MCF 10A (cell line): ENCODE results near the gene KANK4. TPM values are rescaled to one million over a fixed set of nuclear protein-coding genes. Genes with fewer than 3 reads are reported as not detected.

Source experiments
- BruUV-seq: library from RNA; stranded (reverse); fragments of 400-500 nt; replicated peaks from 2 replicates; lab custom pipeline; 2021; lab: Mats Ljungman, UMichigan
- CTCF ChIA-PET: fragments of 300-600 bp; sonication (Branson Sonifier 250); formaldehyde crosslinking; extraction: SDS; loops from one replicate; lab custom pipeline; 2021; ENCODE audit warnings: antibody characterized with exemption, inconsistent platforms; lab: Yijun Ruan, JAX
- POLR2A ChIA-PET: fragments of 300-600, 350-650 bp; sonication (Branson Sonifier 250); formaldehyde crosslinking; extraction: SDS; loops from one replicate; lab custom pipeline; 2020; ENCODE audit warnings: antibody characterized with exemption, inconsistent platforms; lab: Yijun Ruan, JAX
- DNase-seq: peaks from one replicate; pipeline ENCODE4 v3.0.0-alpha.2; 2018; ENCODE audit not compliant: unreplicated experiment
- H3K27ac Mint-ChIP-seq: one replicate; pipeline ENCODE4 v1.8.0; 2022; ENCODE audit warnings: mild to moderate bottlenecking, low read depth, mixed read lengths; ENCODE audit not compliant: unreplicated experiment
- H3K27me3 Mint-ChIP-seq: one replicate; pipeline ENCODE4 v1.8.0; 2022; ENCODE audit warnings: mixed read lengths; ENCODE audit not compliant: insufficient read depth, unreplicated experiment
- H3K36me3 Mint-ChIP-seq: one replicate; pipeline ENCODE4 v1.8.0; 2022; ENCODE audit warnings: mild to moderate bottlenecking, moderate library complexity, mixed read lengths; ENCODE audit not compliant: insufficient read depth, unreplicated experiment
- H3K4me1 Mint-ChIP-seq: one replicate; pipeline ENCODE4 v1.8.0; 2022; ENCODE audit warnings: mixed read lengths; ENCODE audit not compliant: insufficient read depth, unreplicated experiment
- H3K4me3 Mint-ChIP-seq: one replicate; pipeline ENCODE4 v1.8.0; 2022; ENCODE audit warnings: mild to moderate bottlenecking, moderate library complexity, mixed read lengths; ENCODE audit not compliant: unreplicated experiment
- H3K9me3 Mint-ChIP-seq: one replicate; pipeline ENCODE4 v1.8.0; 2022; ENCODE audit warnings: mixed read lengths; ENCODE audit not compliant: unreplicated experiment
- intact Hi-C: fragments of 100-400 bp; cut with micrococcal nuclease; formaldehyde crosslinking; loops from 2 replicates; pipeline ENCODE4 v1.14.1; 2022
- total RNA-seq: library from RNA; stranded (reverse); gene quantifications from 2 replicates; pipeline ENCODE4 v1.2.3, GENCODE V29; 2022
- TF ChIP-seq, protein P1 (sequence below): fragments of 200-600 bp; IDR thresholded peaks from one replicate; pipeline ENCODE4 v1.8.0; 2022; ENCODE audit warnings: antibody characterized with exemption, mild to moderate bottlenecking; ENCODE audit not compliant: unreplicated experiment

KANK4 gene
- total RNA-seq, 1 experiment from 2014 or later = 0.51 TPM

DNA sequence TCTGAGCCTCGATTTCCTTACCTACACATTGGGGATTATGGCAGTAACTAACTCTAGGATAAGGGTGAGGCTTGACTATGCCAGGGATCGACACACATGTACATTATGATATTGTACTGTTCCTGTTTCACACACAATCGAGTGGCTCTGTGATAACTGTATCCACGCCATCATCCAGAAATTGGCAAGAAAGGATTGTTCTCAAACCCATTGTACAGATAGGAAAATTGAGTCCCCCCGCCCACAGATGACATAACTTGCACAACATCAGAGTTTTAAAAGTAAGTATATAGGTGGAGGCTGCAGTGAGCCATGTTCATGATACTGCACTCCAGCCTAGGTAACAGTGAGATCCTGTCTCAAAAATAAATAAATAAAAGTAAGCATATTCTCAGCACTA, 3.8 kb downstream of the KANK4 start:
- no peak overlapping the region for H3K4me3 Mint-ChIP-seq
- H3K27ac Mint-ChIP-seq = no peak overlapping the region
- POLR2A ChIA-PET = no interaction called here
- no TSS peak for BruUV-seq
- CTCF ChIA-PET = interaction anchor here (0.6 kb wide), 1 partner anchor 170 kb away, joined by 3 read pairs; no protein-coding TSS in a partner anchor
- no peak for DNase-seq
- H3K9me3 Mint-ChIP-seq = no peaks in the 10 kb centered on the region
- H3K36me3 Mint-ChIP-seq = no peaks in the 10 kb centered on the region
- TF ChIP-seq, protein P1, sequence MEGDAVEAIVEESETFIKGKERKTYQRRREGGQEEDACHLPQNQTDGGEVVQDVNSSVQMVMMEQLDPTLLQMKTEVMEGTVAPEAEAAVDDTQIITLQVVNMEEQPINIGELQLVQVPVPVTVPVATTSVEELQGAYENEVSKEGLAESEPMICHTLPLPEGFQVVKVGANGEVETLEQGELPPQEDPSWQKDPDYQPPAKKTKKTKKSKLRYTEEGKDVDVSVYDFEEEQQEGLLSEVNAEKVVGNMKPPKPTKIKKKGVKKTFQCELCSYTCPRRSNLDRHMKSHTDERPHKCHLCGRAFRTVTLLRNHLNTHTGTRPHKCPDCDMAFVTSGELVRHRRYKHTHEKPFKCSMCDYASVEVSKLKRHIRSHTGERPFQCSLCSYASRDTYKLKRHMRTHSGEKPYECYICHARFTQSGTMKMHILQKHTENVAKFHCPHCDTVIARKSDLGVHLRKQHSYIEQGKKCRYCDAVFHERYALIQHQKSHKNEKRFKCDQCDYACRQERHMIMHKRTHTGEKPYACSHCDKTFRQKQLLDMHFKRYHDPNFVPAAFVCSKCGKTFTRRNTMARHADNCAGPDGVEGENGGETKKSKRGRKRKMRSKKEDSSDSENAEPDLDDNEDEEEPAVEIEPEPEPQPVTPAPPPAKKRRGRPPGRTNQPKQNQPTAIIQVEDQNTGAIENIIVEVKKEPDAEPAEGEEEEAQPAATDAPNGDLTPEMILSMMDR = no peak
- intact Hi-C loops = no loop called here
- H3K4me1 Mint-ChIP-seq = no peaks in the 10 kb centered on the region
- no peaks in the 10 kb centered on the region for H3K27me3 Mint-ChIP-seq

DNA sequence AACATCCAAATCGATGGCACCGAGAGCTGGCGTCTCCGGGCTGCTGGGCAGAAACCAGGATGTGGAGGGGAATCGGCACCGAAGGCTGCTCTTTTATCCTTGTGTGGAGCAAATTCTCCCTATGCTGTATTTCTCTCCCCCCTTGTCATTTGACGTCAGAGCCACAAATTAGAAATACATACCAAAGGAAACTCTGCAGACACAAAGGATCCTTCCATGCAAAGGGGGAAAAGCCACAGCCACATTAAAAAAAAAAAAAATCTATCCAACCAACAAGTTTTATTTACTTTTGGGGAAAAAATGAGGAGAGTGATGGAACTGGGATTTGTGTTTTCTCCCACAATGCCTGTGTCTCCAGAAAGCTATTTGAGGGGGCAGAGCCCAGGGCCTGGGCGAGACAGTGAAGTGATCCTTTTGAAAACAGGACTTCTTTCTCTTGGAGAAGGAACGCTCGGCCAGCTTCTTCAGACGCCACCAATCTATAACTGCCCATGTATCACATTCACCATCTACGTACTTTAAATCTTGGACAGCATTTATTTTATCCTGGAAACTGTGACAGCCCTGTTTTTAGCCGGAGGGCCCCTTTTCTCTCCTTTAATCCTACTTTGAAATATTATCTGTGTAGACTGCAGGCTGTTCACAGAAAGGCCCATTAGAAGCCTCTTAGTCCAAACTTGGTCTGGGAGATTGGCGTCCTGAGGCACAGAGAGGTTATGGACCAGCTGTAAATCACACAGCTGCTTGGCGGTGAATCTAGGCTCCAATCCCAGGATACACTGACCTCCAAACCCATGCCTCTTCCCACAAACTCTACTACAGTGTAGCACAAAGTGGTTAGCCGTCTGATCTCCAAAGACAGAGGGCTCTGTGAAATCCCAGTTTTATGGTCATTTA, 4.5 kb downstream of the KANK4 start:
- no peaks in the 10 kb centered on the region for H3K4me1 Mint-ChIP-seq
- BruUV-seq = no TSS peak
- no peaks in the 10 kb centered on the region for H3K9me3 Mint-ChIP-seq
- intact Hi-C loops = no loop called here
- POLR2A ChIA-PET = no interaction called here
- no peaks in the 10 kb centered on the region for H3K36me3 Mint-ChIP-seq
- no peak overlapping the region for H3K27ac Mint-ChIP-seq
- TF ChIP-seq, protein P1 = no peak
- CTCF ChIA-PET = interaction anchor here (0.6 kb wide), 2 partner anchors 63 to 170 kb away, joined by 3 read pairs; no protein-coding TSS in a partner anchor
- H3K27me3 Mint-ChIP-seq = no peaks in the 10 kb centered on the region
- no peak for DNase-seq
- H3K4me3 Mint-ChIP-seq = no peak overlapping the region

DNA sequence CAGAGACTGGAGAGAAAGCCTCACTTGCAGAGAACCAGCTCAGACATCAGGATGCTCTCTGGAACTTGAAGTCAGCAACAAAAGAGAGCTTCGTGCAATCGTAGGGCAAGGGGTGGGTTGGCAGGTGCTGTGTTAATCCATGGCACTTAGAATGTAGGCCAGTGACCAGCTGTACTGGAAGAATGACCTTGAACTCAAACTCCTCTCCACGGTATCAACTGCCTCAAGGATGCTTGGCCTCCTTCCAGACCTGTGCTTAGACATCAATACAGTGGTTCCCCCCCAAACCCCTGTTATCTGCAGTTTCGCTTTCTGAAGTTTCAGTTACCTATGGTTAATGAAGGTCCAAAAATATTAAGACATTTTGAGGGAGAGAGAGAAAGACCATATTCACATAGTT, 6.5 kb downstream of the KANK4 start:
- no TSS peak for BruUV-seq
- Mint-ChIP-seq H3K27me3 (no peaks in the 10 kb centered on the region), H3K4me1 (peaks cover 5% of the 10 kb centered on the region), H3K4me3 (no peak overlapping the region), H3K36me3 (no peaks in the 10 kb centered on the region), H3K9me3 (no peaks in the 10 kb centered on the region), H3K27ac (no peak overlapping the region)
- no peak for DNase-seq
- intact Hi-C loops = no loop called here
- CTCF ChIA-PET = interaction anchor here (0.9 kb wide), 1 partner anchor 92 kb away, joined by 3 read pairs; no protein-coding TSS in a partner anchor
- TF ChIP-seq, protein P1 = no peak
- POLR2A ChIA-PET = no interaction called here

DNA sequence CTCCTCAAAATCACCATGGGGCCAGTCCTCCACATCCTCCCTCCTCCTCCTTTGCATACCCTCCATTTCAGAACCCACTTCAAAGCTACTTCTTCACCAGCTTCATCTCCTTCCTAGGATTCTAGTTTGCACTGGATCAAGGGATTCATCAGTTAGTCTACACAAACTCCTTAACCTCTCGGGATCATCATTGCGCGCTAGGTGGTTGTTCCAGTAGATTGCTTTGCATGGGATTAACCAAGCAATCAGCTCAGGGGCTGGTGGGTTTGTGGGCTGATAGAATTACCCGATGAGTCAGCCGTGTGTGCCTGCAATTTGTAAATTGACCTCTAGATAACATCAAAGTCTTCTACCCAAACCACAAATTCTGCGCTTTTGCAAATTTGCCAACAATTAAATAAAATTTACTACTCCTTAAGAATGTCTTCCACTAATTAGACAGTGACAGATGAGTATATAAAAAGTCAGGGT, 7.7 kb downstream of the KANK4 start:
- Mint-ChIP-seq H3K27me3 (no peaks in the 10 kb centered on the region), H3K36me3 (no peaks in the 10 kb centered on the region), H3K27ac (no peak overlapping the region), H3K9me3 (no peaks in the 10 kb centered on the region), H3K4me3 (no peak overlapping the region), H3K4me1 (peaks cover 6% of the 10 kb centered on the region)
- intact Hi-C loops = no loop called here
- DNase-seq = no peak
- ChIA-PET CTCF (interaction anchor here (0.6 to 0.8 kb wide), 2 partner anchors 8 to 360 kb away, joined by 3 read pairs; partner anchors contain the start of gene KANK4), POLR2A (interaction anchor here (1.1 kb wide), 1 partner anchor 10 kb away, joined by 3 read pairs; no protein-coding TSS in a partner anchor)
- TF ChIP-seq, protein P1 = no peak
- BruUV-seq = no TSS peak
